Adrenal gland (tissue), 12 donors: ENCODE data around the gene ADAMTS6. TPM values are rescaled to one million over a fixed set of nuclear protein-coding genes. Genes with fewer than 3 reads are reported as not detected.

Source experiments
- DNase-seq, 7 donors: peaks; one replicate each; pipeline ENCODE4 v3.0.0-alpha.2; 2019 to 2020
- H3K27ac ChIP-seq, 5 donors: fragments of 200-600 bp; sonication (generic) in 4 of 5; 1 replicate in 3 of 5; 2 replicates in 2 of 5; pipeline versions ENCODE4 v1.5.1 to v1.8.0; 2016 to 2020; ENCODE audit warnings: mild to moderate bottlenecking in 1 of 5
- H3K27me3 ChIP-seq: fragments of 200-600 bp; 2 replicates; pipeline ENCODE4 v1.8.0; 2021
- H3K36me3 ChIP-seq, 2 donors: fragments of 200-600 bp; replicated peaks in 1 of 2; 1 replicate in 1 of 2; 2 replicates in 1 of 2; pipeline versions ENCODE4 v1.5.1 to v1.8.0; 2018 to 2022
- H3K4me1 ChIP-seq, 2 donors: fragments of 200-600 bp; replicated peaks in 1 of 2; 1 replicate in 1 of 2; 2 replicates in 1 of 2; pipeline versions ENCODE4 v1.5.1 to v1.8.0; 2018 to 2021
- H3K4me3 ChIP-seq, 4 donors: fragments of 200-600 bp; sonication (generic) in 3 of 4; one replicate each; pipeline ENCODE4 v1.5.1; 2016 to 2018
- H3K9me3 ChIP-seq, 3 donors: fragments of 200-600 bp; sonication (generic) in 1 of 3; replicated peaks in 1 of 3; 1 replicate in 2 of 3; 2 replicates in 1 of 3; pipeline versions ENCODE4 v1.5.1 to v1.8.0; 2016 to 2021
- CTCF ChIP-seq, 6 experiments: fragments of 450-650 bp in 4 of 6; fragments of 200-600 bp in 2 of 6; sonication (generic) in 1 of 6; IDR thresholded peaks; 1 replicate in 5 of 6; 2 replicates in 1 of 6; pipeline versions ENCODE4 v1.5.1 to v1.8.0; 2016 to 2021; ENCODE audit warnings: antibody characterized with exemption in 6 of 6, mild to moderate bottlenecking in 2 of 6, moderate library complexity in 1 of 6
- POLR2A ChIP-seq, 2 donors: fragments of 450-650 bp; IDR thresholded peaks; one replicate each; pipeline ENCODE4 v1.6.1; 2017; ENCODE audit warnings: antibody characterized with exemption in 2 of 2, mild to moderate bottlenecking in 2 of 2, moderate library complexity in 1 of 2
- WGBS, 4 donors: extraction: QIAGEN DNeasy Blood & Tissue Kit in 2 of 4; methylation state at CpG; one replicate each; pipeline versions ENCODE4 v1.1.5 to v1.1.7; 2013 to 2017; 5-methylcytosine and 5-hydroxymethylcytosine counted together
- intact Hi-C, 2 donors: fragments of 100-400 bp; cut with DNase I; formaldehyde crosslinking; loops; one replicate each; pipeline versions ENCODE4 v1.14.1 to v1.15.0; 2022 to 2023
- polyA plus RNA-seq, 3 donors: library from polyadenylated mRNA; stranded (reverse); fragments of 200-250 nt in 2 of 3; fragments of 350-450 nt in 1 of 3; fragmentation: Illumina TruSeq in 1 of 3; extraction: RNeasy Lipid Tissue Mini Kit (QIAGEN cat#74804) in 1 of 3; gene quantifications; one replicate each; pipeline ENCODE4 v1.2.3, GENCODE V29; 2013 to 2014
- total RNA-seq, 9 donors: library from RNA; depleted of rRNA in 4 of 9; stranded (reverse); fragments of >200 nt in 4 of 9; fragments of 120-200 nt in 1 of 9; fragmentation: NEBNext Ultra II Directional in 1 of 9; extraction: Animal tissue kit (Norgen Biotek cat#: 25700) in 1 of 9; gene quantifications; one replicate each; pipeline versions ENCODE4 v1.1.0 to v1.2.4, GENCODE V29; 2013 to 2023
- donor health status: healthy with polysubstance abuse.
- donor health status: Bipolar disorder and iron deficiency.
- donor health status: DM: yes; HTN: yes; CAD: no.
- donor health status: DM: no; HTN: no; CAD: no.
- donor health status: DM: no; HTN: no; CAD: no.
- donor health status: DM: yes; HTN: yes; CAD: no.

ADAMTS6 gene
- total and polyA plus RNA-seq, 12 donors = 0.24 to 11.9 (median 0.89) TPM

GRCh38 chr5:65172486-65173129 lies 309.1 kb downstream of the ADAMTS6 start:
- 75 to 83% (median 77%) methylated on average over 9 of the region's 9 CpGs for WGBS, 4 donors
- Histone ChIP-seq H3K4me1 (no peaks in the 10 kb centered on the region), H3K36me3 (no peaks in the 10 kb centered on the region), H3K9me3 (no peaks in the 10 kb centered on the region), H3K4me3 (no peak overlapping the region), H3K27ac (no peak overlapping the region), H3K27me3 (no peaks in the 10 kb centered on the region)
- TF ChIP-seq CTCF (IDR thresholded peaks at IDR 0.05) = no peak
- TF ChIP-seq POLR2A (IDR thresholded peaks at IDR 0.05) = no peak
- intact Hi-C loops = no loop called here
- no peak for DNase-seq

GRCh38 chr5:65171645-65172044 lies 310.1 kb downstream of the ADAMTS6 start:
- WGBS, 4 donors = 70 to 94% (median 86%) methylated on average over 4 of the region's 4 CpGs
- Histone ChIP-seq H3K4me3 (no peak overlapping the region), H3K9me3 (no peaks in the 10 kb centered on the region), H3K4me1 (no peaks in the 10 kb centered on the region), H3K27ac (no peak overlapping the region), H3K27me3 (no peaks in the 10 kb centered on the region), H3K36me3 (no peaks in the 10 kb centered on the region)
- TF ChIP-seq POLR2A (IDR thresholded peaks at IDR 0.05) (no peak), CTCF (IDR thresholded peaks at IDR 0.05) (no peak)
- intact Hi-C loops = no loop called here
- no peak for DNase-seq

DNA sequence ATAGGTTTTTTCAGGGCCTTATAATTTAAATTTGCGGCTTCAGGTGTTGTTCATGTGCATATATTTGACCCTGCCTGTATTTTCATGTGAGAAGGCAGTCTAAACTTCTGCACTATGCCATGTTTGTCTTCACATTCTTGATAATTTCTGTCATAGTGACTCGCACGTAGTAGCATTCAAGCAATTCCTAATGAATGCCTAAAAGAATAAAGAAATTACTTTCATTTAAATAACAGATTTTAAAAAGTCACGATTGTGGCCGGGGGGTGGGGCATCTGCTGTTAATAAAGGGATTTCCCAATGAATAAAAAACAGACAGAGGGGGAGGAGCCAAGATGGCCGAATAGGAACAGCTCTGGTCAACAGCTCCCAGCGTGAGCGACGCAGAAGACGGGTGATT lies 318.0 kb downstream of the ADAMTS6 start:
- 90 to 91% (median 90%) methylated on average over 10 of the region's 10 CpGs for WGBS, 4 donors
- intact Hi-C loops = no loop called here
- H3K27ac ChIP-seq = no peak overlapping the region

GRCh38 chr5:65161655-65162054 lies 320.1 kb downstream of the ADAMTS6 start:
- 70 to 86% (median 79%) methylated on average over 1 of the region's 1 CpG for WGBS, 4 donors
- intact Hi-C loops = no loop called here
- no peaks in the 10 kb centered on the region for H3K27me3 ChIP-seq
- no peak overlapping the region for H3K27ac ChIP-seq
- H3K4me3 ChIP-seq = no peak overlapping the region
- TF ChIP-seq POLR2A (IDR thresholded peaks at IDR 0.05) (no peak), CTCF (IDR thresholded peaks at IDR 0.05) (no peak)
- H3K36me3 ChIP-seq = no peaks in the 10 kb centered on the region
- no peaks in the 10 kb centered on the region for H3K4me1 ChIP-seq
- DNase-seq = no peak
- H3K9me3 ChIP-seq = no peaks in the 10 kb centered on the region

More for the DNA sequence above, 318.0 kb downstream of the ADAMTS6 start:
- DNase-seq = no peak
- H3K4me3 ChIP-seq = no peak overlapping the region
- H3K36me3 ChIP-seq = no peaks in the 10 kb centered on the region
- H3K27me3 ChIP-seq = no peaks in the 10 kb centered on the region
- TF ChIP-seq CTCF (IDR thresholded peaks at IDR 0.05) (no peak), POLR2A (IDR thresholded peaks at IDR 0.05) (no peak)
- no peaks in the 10 kb centered on the region for H3K9me3 ChIP-seq
- no peaks in the 10 kb centered on the region for H3K4me1 ChIP-seq
